MM.1S (cell line): ENCODE data around the gene ERV3-1.

Source experiments
- DNase-seq: peaks from one replicate; pipeline ENCODE4 v3.0.0-alpha.2; 2015
- H2AFZ ChIP-seq: fragments of 300-600 bp; sonication (generic); 2 replicates; pipeline ENCODE4 v1.6.0; 2016; ENCODE audit warnings: antibody characterized with exemption, low read length
- H3F3A ChIP-seq: fragments of 300-600 bp; sonication (generic); 2 replicates; pipeline ENCODE4 v1.6.1; 2016; ENCODE audit warnings: mild to moderate bottlenecking, antibody characterized with exemption, low read length, moderate library complexity, mixed read lengths; ENCODE audit not compliant: insufficient read depth
- H3K27ac ChIP-seq: fragments of 300-600 bp; sonication (generic); 2 replicates; pipeline ENCODE4 v1.5.1; 2016; ENCODE audit warnings: mild to moderate bottlenecking, low read length
- H3K27me3 ChIP-seq: fragments of 300-600 bp; sonication (generic); replicated peaks from 2 replicates; pipeline ENCODE4 v1.6.0; 2016; ENCODE audit warnings: low read length; ENCODE audit not compliant: insufficient read depth
- H3K36me3 ChIP-seq: fragments of 300-600 bp; sonication (generic); replicated peaks from 2 replicates; pipeline ENCODE4 v1.6.1; 2016; ENCODE audit warnings: mild to moderate bottlenecking, low read length, mixed read lengths; ENCODE audit not compliant: insufficient read depth
- H3K4me1 ChIP-seq: fragments of 300-600 bp; sonication (generic); 2 replicates; pipeline ENCODE4 v1.6.1; 2016; ENCODE audit warnings: low read length, mixed read lengths
- H3K4me2 ChIP-seq: fragments of 300-600 bp; sonication (generic); 2 replicates; pipeline ENCODE4 v1.6.0; 2016; ENCODE audit warnings: low read depth, low read length
- H3K4me3 ChIP-seq: fragments of 300-600 bp; sonication (generic); 2 replicates; pipeline ENCODE4 v1.5.1; 2016; ENCODE audit warnings: low read length, mixed read lengths
- H3K79me2 ChIP-seq: fragments of 300-600 bp; sonication (generic); 2 replicates; pipeline ENCODE4 v1.6.1; 2016; ENCODE audit warnings: mixed run types, low read length, mixed read lengths
- H3K9ac ChIP-seq: fragments of 300-600 bp; sonication (generic); 2 replicates; pipeline ENCODE4 v1.6.1; 2016; ENCODE audit warnings: low read length, mixed read lengths
- H3K9me2 ChIP-seq: fragments of 300-600 bp; sonication (generic); replicated peaks from 2 replicates; pipeline ENCODE4 v1.6.1; 2016; ENCODE audit warnings: mild to moderate bottlenecking, low read length, mixed read lengths; ENCODE audit not compliant: insufficient read depth
- H3K9me3 ChIP-seq: fragments of 300-600 bp; sonication (generic); replicated peaks from 2 replicates; pipeline ENCODE4 v1.6.1; 2016; ENCODE audit warnings: mild to moderate bottlenecking, low read length, mixed read lengths; ENCODE audit not compliant: insufficient read depth
- H4K20me1 ChIP-seq: fragments of 300-600 bp; sonication (generic); 2 replicates; pipeline ENCODE4 v1.6.1; 2016; ENCODE audit warnings: mild to moderate bottlenecking, low read length, moderate library complexity, mixed read lengths; ENCODE audit not compliant: insufficient read depth
- CTCF ChIP-seq: fragments of 300-600 bp; sonication (generic); IDR thresholded peaks from 2 replicates; pipeline ENCODE4 v1.5.1; 2016; ENCODE audit warnings: antibody characterized with exemption, low read length, mixed read lengths
- EZH2 ChIP-seq: fragments of 300-600 bp; sonication (generic); optimal IDR thresholded peaks from 2 replicates; pipeline ENCODE3; 2017; ENCODE audit warnings: low read depth, mild to moderate bottlenecking, antibody characterized with exemption, low read length, mixed read lengths
- EZH2phosphoT487 ChIP-seq: fragments of 300-600 bp; sonication (generic); IDR thresholded peaks from 2 replicates; pipeline ENCODE4 v1.6.1; 2018; ENCODE audit warnings: antibody characterized with exemption, low read length

ERV3-1 gene

GRCh38 chr7:64997164-64997908 is 9.2 kb downstream of the ERV3-1 start:
- Histone ChIP-seq H2AFZ (no peak overlapping the region), H3K4me3 (no peak overlapping the region), H4K20me1 (no peaks in the 10 kb centered on the region), H3K36me3 (peaks cover 6% of the 10 kb centered on the region), H3K9me2 (no peaks in the 10 kb centered on the region), H3K79me2 (peaks cover 21% of the 10 kb centered on the region), H3K4me2 (no peak overlapping the region), H3K9ac (no peak overlapping the region), H3K4me1 (peaks cover 16% of the 10 kb centered on the region), H3K27me3 (no peaks in the 10 kb centered on the region), H3F3A (peaks cover 5% of the 10 kb centered on the region; the same call in 1 of the 2 replicates), H3K27ac (no peak overlapping the region), H3K9me3 (no peaks in the 10 kb centered on the region)
- no peak for DNase-seq
- TF ChIP-seq CTCF (no peak), EZH2 (no peak), EZH2phosphoT487 (no peak)

GRCh38 chr7:64996305-64996704 is 10.2 kb downstream of the ERV3-1 start:
- Histone ChIP-seq H2AFZ (no peak overlapping the region), H3K4me3 (no peak overlapping the region), H3K9me2 (no peaks in the 10 kb centered on the region), H3K79me2 (peaks cover 11% of the 10 kb centered on the region), H3F3A (peaks cover 5% of the 10 kb centered on the region; the same call in 1 of the 2 replicates), H3K27ac (no peak overlapping the region), H3K36me3 (peaks cover 4% of the 10 kb centered on the region), H4K20me1 (no peaks in the 10 kb centered on the region), H3K27me3 (no peaks in the 10 kb centered on the region), H3K4me2 (no peak overlapping the region), H3K9ac (no peak overlapping the region), H3K9me3 (no peaks in the 10 kb centered on the region), H3K4me1 (peaks cover 14% of the 10 kb centered on the region)
- no peak for DNase-seq
- no peak for TF ChIP-seq EZH2
- TF ChIP-seq CTCF = no peak
- no peak for TF ChIP-seq EZH2phosphoT487

GRCh38 chr7:64993901-64994300 is 12.6 kb downstream of the ERV3-1 start:
- no peak for DNase-seq
- H3K4me3 ChIP-seq = no peak overlapping the region
- TF ChIP-seq EZH2 = no peak
- TF ChIP-seq CTCF = no peak
- TF ChIP-seq EZH2phosphoT487 = no peak
- no peaks in the 10 kb centered on the region for H3K27me3 ChIP-seq
- no peaks in the 10 kb centered on the region for H3F3A ChIP-seq
- H3K79me2 ChIP-seq = 0 out of 2 replicates have a peak, but pooled peaks cover 4% of the 10 kb centered on the region
- no peak overlapping the region for H3K27ac ChIP-seq
- no peak overlapping the region for H3K4me2 ChIP-seq
- H3K4me1 ChIP-seq = peaks cover 5% of the 10 kb centered on the region
- no peaks in the 10 kb centered on the region; the same call in 1 of the 2 replicates for H3K9me3 ChIP-seq
- no peaks in the 10 kb centered on the region for H4K20me1 ChIP-seq
- H3K36me3 ChIP-seq = no peaks in the 10 kb centered on the region; the same call in 1 of the 2 replicates
- H3K9ac ChIP-seq = no peak overlapping the region
- no peak overlapping the region for H2AFZ ChIP-seq
- no peaks in the 10 kb centered on the region for H3K9me2 ChIP-seq
